T-cell (primary cell): ENCODE data around the gene CYP1B1. TPM values are rescaled to one million over a fixed set of nuclear protein-coding genes. Genes with fewer than 3 reads are reported as not detected.
"Not testable (repeated sequence)": the region's sequence is repeated elsewhere in the genome, so short reads cannot be mapped to it uniquely, and the experiment has no call there.

Source experiments
- ATAC-seq, 4 experiments: fragments of 200-7000 bp in 3 of 4; fragments of 150-1000 bp in 1 of 4; cut with Tn5 transposase; replicated peaks in 1 of 4; 1 replicate in 3 of 4; 2 replicates in 1 of 4; pipeline ENCODE4 v1.10.0; 2021; ENCODE audit warnings: moderate library complexity in 3 of 4, mild to moderate bottlenecking in 2 of 4, moderate number of reproducible peaks in 1 of 4
- CTCF ChIA-PET, 2 donors: fragments of 300-600 bp; sonication (Branson Sonifier 250); formaldehyde crosslinking; loops; one replicate each; lab custom pipeline; 2022; ENCODE audit warnings: antibody characterized with exemption in 2 of 2; lab: Charles Lee
- POLR2A ChIA-PET, 2 donors: fragments of 300-600 bp; sonication (Branson Sonifier 250); formaldehyde crosslinking; loops; one replicate each; lab custom pipeline; 2022; ENCODE audit warnings: antibody characterized with exemption in 2 of 2; lab: Charles Lee
- DNase-seq, 35 experiments: peaks; one replicate each; pipeline versions ENCODE4 v3.0.0 to v3.0.0-alpha.2; 2013 to 2023
- H3K27ac ChIP-seq: one replicate; pipeline ENCODE4 v1.5.1; 2013; ENCODE audit warnings: low read length
- H3K27me3 ChIP-seq, 2 experiments: replicated peaks in 1 of 2; 1 replicate in 1 of 2; 2 replicates in 1 of 2; pipeline versions ENCODE4 v1.6.1 to v1.7.0; 2013; ENCODE audit warnings: low read length in 1 of 2, mixed read lengths in 1 of 2; ENCODE audit not compliant: control insufficient read depth in 2 of 2, insufficient read depth in 2 of 2; ENCODE audit errors: extremely low read depth in 1 of 2
- H3K36me3 ChIP-seq, 2 donors: 1 replicate in 1 of 2; 2 replicates in 1 of 2; pipeline versions ENCODE4 v1.6.1 to v1.7.0; 2013; ENCODE audit warnings: low read length in 1 of 2; ENCODE audit not compliant: control insufficient read depth in 2 of 2, insufficient read depth in 1 of 2; ENCODE audit errors: extremely low read depth in 1 of 2
- H3K4me1 ChIP-seq, 2 experiments: 1 replicate in 1 of 2; 2 replicates in 1 of 2; pipeline versions ENCODE4 v1.6.1 to v1.7.0; 2013; ENCODE audit warnings: low read length in 2 of 2, mixed read lengths in 1 of 2; ENCODE audit not compliant: insufficient read depth in 2 of 2, control insufficient read depth in 1 of 2; ENCODE audit errors: extremely low read depth in 1 of 2
- H3K4me3 ChIP-seq, 2 donors: 1 replicate in 1 of 2; 2 replicates in 1 of 2; pipeline versions ENCODE4 v1.5.1 to v1.7.0; 2013; ENCODE audit warnings: mild to moderate bottlenecking in 2 of 2, low read length in 1 of 2, moderate library complexity in 1 of 2; ENCODE audit not compliant: control insufficient read depth in 1 of 2; ENCODE audit errors: extremely low read depth in 1 of 2
- H3K9me3 ChIP-seq: 2 replicates; pipeline ENCODE4 v1.7.0; 2013
- H3K27ac Mint-ChIP-seq, 2 donors: one replicate each; pipeline ENCODE4 v1.8.0; 2020 to 2021; ENCODE audit warnings: mild to moderate bottlenecking in 2 of 2, mixed read lengths in 2 of 2
- H3K27me3 Mint-ChIP-seq, 2 donors: one replicate each; pipeline ENCODE4 v1.8.0; 2021 to 2022; ENCODE audit warnings: mixed read lengths in 2 of 2
- H3K36me3 Mint-ChIP-seq: one replicate; pipeline ENCODE4 v1.8.0; 2021; ENCODE audit warnings: mixed read lengths
- H3K4me1 Mint-ChIP-seq, 3 donors: one replicate each; pipeline ENCODE4 v1.8.0; 2020 to 2022; ENCODE audit warnings: mixed read lengths in 3 of 3, mild to moderate bottlenecking in 1 of 3
- H3K4me3 Mint-ChIP-seq, 3 donors: one replicate each; pipeline ENCODE4 v1.8.0; 2020 to 2022; ENCODE audit warnings: mild to moderate bottlenecking in 3 of 3, mixed read lengths in 3 of 3, moderate library complexity in 3 of 3
- H3K9me3 Mint-ChIP-seq, 3 donors: one replicate each; pipeline ENCODE4 v1.8.0; 2020 to 2022; ENCODE audit warnings: mixed read lengths in 3 of 3
- WGBS: methylation state at CpG from one replicate; pipeline ENCODE4 v1.1.5; 2013; ENCODE audit warnings: missing lambda C conversion rate; ENCODE audit not compliant: insufficient coverage; 5-methylcytosine and 5-hydroxymethylcytosine counted together
- total RNA-seq, 35 experiments: library from RNA in 6 of 35; stranded (reverse) in 6 of 35; fragments of 120-200 nt in 1 of 35; gene quantifications; one replicate each; pipeline versions ENCODE4 v1.2.1 to v1.2.4 and lab custom pipeline; 2013 to 2026

The CYP1B1 gene
- total RNA-seq, 5 donors from 2014 or later (not counting 1 experiment from before 2014, with no cell fraction given): 0.66 to 0.85 (median 0.76) TPM; not detected in 2

- H3K27ac Mint-ChIP-seq, H3K27ac ChIP-seq, POLR2A ChIA-PET, H3K27me3 Mint-ChIP-seq, H3K4me3 Mint-ChIP-seq, H3K9me3 ChIP-seq, H3K27me3 ChIP-seq, H3K36me3 ChIP-seq, H3K36me3 Mint-ChIP-seq, H3K4me1 Mint-ChIP-seq, H3K9me3 Mint-ChIP-seq, DNase-seq, H3K4me1 ChIP-seq, H3K4me3 ChIP-seq, ATAC-seq: not testable (repeated sequence)
- 99% methylated on average over 16 of the region's 33 CpGs for WGBS
- CTCF ChIA-PET: interaction anchor here in 1 of 2 donors (0.6 kb wide), 1 partner anchor 585 kb away, joined by 7 read pairs; no protein-coding TSS in a partner anchor
These were observed 55.4 kb downstream of the CYP1B1 start for GRCh38 chr2:38020359-38021069.

GRCh38 chr2:38017836-38018235 is 58.1 kb downstream of the CYP1B1 start:
- CTCF ChIA-PET: no interaction called here
- Histone ChIP-seq H3K4me1 (no peaks in the 10 kb centered on the region), H3K9me3 (no peaks in the 10 kb centered on the region), H3K4me3 (no peak overlapping the region), H3K27me3 (no peaks in the 10 kb centered on the region), H3K36me3 (no peaks in the 10 kb centered on the region), H3K27ac (no peak overlapping the region)
- Mint-ChIP-seq H3K27me3 (no peaks in the 10 kb centered on the region), H3K4me1 (no peaks in the 10 kb centered on the region), H3K36me3 (peaks cover 12% of the 10 kb centered on the region), H3K4me3 (no peak overlapping the region), H3K9me3 (no peaks in the 10 kb centered on the region), H3K27ac (no peak overlapping the region)
- no peak for ATAC-seq
- POLR2A ChIA-PET: no interaction called here
- 80% methylated on average over 4 of the region's 7 CpGs for WGBS
- DNase-seq: no peak

Other genes starting within 250 kb of the CYP1B1 start
- gene RMDN2, start 150.9 kb downstream of the CYP1B1 start, total RNA-seq: 1 to 10 TPM; 2.4 to 5.0 (median 3.5) TPM